Hematopoietic multipotent progenitor cell treated with erythropoietin and hydrocortisone succinate and interleukin-3 and kit ligand, for 15 days (in vitro differentiated cells): Measurements from ENCODE around the gene OSBP.

Experiments
- DNase-seq: peaks from one replicate; pipeline ENCODE4 v3.0.0-alpha.2; 2015; ENCODE audit warnings: low spot score

The OSBP gene

GRCh38 chr11:59602432-59602831, 13.1 kb downstream of the OSBP start:
- DNase-seq = no peak

- DNase-seq = no peak
Observed at GRCh38 chr11:59601788-59602187, 13.8 kb downstream of the OSBP start.

GRCh38 chr11:59600636-59601035, 14.9 kb downstream of the OSBP start:
- DNase-seq = no peak

GRCh38 chr11:59600234-59600633, 15.3 kb downstream of the OSBP start:
- DNase-seq = no peak

GRCh38 chr11:59598961-59599360, 16.6 kb downstream of the OSBP start:
- no peak for DNase-seq

DNA sequence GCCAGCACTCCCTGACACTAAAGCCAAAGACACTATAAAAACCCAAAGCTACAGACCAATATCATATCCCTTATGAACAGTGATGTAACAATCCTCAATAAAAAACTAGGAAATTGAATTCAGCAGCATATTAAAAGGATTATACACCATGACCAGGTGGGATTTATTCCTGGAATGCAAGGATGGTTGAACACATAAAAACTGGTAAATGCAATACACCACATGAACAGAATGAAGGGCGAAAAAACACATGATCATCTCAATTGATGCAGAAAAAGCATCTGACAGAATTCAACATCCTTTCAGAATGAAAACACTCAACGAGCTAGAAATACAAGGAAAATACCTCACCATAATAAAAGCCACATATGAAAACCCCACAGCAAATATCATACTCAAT, 31.3 kb downstream of the OSBP start:
- DNase-seq = no peak

DNA sequence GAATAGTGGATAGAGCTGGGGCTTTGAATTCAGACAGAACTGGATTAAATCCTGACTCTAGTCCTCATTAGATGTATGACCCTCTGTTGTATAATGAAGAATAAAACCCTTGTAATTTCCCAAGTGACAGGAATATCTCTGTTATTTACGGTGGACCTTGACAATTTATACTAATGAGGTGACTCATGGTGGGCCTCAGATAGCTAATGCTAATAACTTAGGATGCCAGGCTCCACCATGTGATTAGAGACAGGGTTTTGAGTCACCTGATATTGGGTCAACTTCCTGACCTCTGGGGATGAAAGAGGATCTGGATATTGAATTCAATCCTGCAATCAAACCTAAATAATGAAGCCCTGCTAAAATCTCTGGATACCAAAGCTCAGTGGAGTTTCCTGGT, 33.6 kb downstream of the OSBP start:
- no peak for DNase-seq

DNA sequence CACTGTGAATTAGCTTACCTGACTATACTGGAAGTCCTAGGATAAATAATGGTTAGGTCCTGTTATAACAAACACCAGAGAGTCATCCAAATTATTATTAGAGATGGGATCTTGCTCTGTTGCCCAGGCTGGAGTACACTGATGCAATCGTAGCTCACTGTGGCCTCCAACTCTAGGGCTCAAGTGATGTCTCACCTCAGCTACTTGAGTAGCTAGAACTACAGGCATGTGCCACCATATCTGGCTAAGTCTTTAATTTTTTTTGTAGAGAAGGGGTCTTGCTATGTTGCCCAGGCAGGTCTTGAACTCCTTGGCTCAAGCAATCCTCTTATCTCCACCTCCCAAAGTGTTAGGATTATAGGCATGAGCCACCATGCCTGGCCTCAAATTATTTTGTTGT, 37.2 kb downstream of the OSBP start:
- DNase-seq = no peak

DNA sequence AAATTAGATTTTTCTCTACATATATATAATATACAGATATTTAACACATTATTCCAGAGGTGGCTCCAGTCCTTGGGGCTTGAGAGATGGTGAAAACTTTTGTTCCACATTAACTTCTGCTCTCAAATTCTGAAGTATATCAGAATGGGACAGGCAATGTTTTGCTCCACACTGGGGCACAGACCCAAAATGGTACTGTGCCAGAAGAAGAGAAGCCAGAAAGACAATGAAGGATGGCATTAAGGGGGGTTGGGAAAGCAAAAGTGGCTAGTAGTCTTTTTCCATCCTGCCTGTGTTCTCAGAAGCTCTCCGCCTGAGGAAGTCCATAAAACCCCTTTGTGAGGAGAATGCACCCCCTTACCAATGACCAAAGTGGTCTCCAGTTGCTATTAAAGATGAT, 40.1 kb downstream of the OSBP start:
- no peak for DNase-seq

DNA sequence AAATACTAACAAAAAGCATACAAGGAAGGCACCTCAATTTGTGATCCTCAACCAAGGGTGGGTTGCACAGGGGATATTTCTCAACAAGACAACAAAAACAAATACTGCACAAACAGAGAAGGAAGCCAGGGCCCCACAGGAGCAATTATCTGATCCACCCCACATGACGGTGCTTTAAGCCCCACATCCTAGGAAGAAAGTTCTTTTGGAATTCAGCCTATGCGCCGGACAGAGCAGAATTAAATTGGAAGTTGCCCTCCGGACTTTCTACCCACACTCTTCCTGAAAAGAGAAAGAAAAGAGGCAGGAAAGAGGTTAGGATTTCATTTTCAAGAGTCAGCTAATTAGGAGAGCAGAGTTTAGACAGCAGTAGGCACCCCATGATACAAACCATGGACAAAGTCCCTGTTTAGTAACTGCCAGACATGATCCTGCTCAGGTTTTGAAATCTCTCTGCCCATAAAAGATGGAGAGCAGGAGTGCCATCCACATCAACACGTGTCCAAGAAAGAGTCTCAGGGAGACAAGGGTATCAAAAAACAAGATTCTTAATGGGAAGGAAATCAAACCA, 40.6 kb downstream of the OSBP start:
- no peak for DNase-seq

DNA sequence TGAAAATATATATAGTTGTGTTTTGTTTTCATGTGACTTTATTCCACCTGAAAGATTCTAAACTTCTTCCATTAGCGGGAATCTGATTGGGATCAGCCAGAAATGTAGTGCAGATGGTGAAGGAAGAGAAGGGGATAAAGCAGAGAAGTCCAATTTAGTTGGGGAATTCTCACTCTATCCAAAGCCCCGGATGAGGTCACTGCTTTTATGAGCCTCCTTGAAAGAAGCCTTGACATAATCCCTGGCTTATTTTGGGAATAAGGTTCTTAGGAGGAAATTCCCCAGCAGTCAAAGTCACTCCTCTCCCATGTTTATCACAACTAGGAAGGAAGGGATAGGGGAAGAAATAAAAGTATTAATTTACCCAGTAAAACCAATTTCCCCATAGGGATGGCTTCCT, 41.1 kb downstream of the OSBP start:
- no peak for DNase-seq

DNA sequence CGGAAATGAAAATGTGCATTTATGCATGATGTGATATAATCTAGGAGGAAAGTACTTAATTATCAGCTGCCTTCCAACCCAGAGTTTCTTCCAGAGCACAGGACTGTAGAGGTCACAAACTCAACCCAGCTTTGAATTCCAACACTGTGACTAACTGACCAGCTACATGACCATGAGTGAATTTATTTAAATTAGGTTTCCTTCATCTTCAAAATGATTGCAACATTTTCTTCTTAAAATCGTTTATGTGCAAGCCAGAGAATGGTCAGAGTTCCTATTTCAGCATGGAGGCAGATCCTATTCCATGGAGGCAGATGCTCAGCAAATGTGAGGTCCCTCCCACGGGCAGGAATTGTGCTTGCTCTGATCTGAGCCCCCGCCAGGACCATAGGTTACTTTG, 42.4 kb downstream of the OSBP start:
- DNase-seq = no peak

DNA sequence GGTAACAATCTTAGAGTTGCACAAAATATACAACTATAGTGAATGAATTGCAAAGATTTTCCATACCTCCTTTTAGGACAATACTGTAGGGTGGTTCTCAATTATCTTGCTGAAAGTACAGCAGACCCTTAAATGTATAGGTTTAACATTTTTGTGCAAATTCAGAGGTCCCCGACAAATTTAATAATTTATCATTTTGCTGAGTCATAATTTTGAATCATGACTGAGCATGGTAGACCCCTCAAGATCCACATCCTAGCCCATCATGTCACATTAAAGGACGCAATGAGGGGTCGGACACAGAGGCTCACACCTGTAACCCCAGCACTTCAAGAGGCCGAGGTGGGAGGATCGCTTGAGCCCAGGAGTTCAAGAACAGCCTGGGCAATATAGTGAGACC, 43.5 kb downstream of the OSBP start:
- no peak for DNase-seq

DNA sequence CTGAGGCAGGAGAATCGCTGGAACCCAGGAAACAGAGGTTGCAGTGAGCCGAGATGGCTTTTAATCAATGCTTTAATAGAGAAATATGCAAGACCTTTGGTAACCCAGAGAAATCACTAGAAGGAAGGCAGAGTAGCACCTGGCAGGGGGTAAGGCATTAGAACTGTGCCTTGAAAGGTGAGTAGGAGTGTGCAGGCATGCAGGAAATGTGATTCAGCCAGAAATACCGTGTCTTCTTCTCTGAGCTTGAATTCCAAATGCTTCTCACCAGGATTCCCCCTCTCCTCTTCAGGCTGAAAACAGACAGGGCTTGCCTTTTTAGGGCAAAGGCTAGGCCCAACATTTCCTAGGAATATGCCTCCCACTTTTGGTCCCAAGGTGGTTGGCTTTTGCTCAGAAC, 53.3 kb downstream of the OSBP start:
- DNase-seq = no peak

DNA sequence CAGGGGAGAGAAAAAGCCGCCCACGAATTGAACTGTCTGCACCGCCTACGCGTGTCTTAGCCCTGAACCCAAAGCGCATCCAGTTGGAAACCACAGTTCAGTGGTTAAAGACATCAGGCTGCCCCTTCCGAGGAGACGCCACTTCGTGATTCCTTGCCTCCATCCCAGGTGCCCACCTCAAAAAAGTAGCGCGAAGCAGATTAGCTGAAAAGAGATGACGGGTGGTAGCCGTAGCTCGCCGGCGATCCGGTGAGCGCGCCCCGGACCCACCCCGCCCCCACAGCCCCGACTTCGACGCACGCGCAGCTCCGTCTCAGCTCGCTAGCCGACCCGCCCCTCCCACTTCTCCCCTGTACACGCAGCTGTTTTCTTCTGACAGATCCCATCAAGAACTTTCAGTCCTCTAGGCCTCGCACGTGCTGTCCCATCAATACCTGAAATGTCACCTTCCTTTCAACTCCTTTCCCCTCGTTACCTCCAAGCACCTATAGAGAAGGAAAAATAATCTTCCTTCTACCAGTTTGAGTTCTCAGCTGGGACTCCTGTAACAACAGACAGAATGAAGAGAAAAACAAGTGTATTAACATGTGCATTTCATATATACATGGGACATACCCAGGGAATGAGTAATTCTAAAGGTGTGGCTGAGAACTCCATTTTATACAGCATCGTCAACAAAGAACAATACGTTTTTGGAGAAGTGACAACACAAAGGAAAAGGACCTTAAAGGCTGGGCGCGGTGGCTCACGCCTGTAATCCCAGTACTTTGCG, 54.7 kb downstream of the OSBP start:
- peak; percentile 68 for DNase-seq

DNA sequence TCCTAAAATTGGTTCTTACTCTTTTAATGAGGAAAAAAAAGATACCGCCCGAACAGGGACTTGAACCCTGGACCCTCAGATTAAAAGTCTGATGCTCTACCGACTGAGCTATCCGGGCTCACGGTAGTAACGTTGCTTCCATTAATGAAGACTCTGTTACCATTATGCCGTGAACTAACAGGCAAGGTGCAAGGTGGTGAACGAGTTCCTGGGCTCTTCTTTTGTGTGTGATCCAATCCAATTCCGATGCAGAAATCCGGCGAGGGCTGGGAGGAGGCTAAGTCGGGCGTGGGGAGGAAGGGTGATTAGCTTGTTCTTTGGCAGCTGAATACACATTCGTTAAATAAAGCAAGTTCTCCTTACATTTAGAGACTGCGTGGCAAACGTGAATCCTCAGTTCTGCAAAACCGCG, 55.3 kb downstream of the OSBP start:
- peak; percentile 73 for DNase-seq

DNA sequence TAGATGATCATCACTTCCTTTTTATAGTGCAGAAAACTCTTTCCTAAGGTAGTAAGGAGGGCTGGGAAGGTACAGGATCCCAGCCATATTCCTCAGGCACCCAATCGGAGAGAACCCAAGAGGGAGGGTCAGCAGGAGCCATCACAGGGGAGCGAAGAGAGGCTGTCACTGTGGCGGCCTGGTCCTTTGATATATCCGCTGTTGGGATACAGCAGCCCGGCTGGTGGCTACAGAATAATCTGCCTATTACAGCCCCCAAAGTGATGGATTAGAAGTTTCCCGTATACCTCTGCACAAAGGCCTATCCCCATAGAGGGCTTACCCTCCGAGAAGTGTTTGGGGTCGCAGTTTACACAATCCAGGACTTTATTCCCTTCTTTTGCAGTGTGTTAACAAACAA, 55.7 kb downstream of the OSBP start:
- no peak for DNase-seq

DNA sequence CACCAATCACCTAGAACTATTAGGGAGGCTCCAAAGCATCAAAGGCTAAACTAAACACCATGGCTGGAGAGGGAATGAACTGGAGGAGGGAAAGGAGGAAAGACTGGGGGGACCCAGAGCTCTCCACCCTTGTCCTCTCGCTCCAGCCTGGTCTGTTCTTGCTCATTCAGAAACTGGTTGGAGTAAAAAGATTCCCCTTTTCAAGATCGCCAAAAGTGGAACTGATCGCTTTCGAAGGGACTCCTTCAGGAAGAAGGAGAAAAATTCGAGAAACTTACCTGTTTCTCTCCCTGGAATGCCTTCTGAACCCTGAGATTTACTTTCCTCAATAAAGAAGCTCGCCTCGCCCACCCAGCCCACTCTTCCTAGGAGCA, 57.3 kb downstream of the OSBP start:
- DNase-seq = no peak

DNA sequence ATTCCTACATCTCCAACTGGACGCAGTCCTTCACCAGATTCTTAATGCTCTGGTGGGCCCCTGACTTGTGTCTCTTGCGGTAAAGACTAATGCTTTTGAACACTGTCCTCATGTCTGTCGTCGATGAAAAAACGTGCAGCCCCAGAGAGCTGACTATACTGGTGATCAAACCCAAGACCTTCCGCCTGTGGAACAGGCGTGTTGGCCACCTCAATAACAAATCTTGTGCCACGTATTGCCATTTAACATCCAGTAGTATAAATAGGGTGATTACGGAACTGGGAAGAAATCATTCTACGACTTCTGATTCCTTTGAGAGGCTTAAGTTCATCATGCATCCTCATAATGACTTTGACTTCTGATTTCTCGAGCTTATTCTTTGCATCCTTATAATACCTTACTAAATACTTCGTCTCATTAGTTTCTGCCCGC, 58.6 kb downstream of the OSBP start:
- DNase-seq = no peak

- DNase-seq = peak; percentile 43
Observed at GRCh38 chr11:59556115-59556916, 59.3 kb downstream of the OSBP start.

DNA sequence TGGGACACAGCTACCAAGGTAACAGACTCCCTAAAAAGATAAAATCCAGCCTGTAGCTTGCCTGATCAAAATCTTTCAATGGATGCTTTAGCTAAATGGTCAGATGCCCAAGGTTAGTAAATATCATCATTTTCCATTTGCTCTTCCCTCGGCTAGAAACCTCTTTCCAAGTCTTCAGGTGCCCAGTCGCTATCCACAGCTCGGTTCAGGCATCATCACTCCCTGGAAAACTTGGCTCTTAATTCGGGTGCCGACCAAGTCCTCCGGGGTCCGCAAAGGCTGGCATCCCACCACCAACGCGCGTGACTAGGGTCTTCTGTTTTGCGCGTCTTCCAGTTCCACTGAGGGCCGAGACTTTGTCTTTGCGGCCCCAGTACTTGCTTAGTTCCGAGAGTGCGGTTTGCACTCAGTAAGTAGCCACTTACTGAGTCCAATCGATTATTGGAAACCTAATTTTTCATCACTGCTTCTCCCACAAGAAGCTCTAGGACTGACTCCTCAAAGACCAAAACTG, 59.9 kb downstream of the OSBP start:
- no peak for DNase-seq

DNA sequence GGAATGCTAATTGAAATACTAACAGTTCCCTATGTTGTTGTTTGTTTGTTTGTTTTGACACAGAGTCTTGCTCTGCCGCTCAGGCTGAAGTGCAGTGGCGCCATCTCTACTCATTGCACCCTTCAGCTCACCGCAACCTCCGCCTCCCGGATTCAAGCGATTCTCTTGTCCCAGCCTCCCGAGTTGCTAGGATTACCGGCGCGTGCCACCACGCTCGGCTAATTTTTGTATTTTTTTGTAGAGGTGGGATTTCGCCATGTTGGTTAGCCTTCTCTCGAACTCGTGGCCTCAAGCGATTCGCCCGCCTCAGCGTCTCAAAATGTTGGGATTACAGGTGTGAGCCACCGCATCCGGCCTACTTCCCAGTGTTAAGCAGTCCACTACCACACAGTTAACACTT, 62.3 kb downstream of the OSBP start:
- DNase-seq = no peak

DNA sequence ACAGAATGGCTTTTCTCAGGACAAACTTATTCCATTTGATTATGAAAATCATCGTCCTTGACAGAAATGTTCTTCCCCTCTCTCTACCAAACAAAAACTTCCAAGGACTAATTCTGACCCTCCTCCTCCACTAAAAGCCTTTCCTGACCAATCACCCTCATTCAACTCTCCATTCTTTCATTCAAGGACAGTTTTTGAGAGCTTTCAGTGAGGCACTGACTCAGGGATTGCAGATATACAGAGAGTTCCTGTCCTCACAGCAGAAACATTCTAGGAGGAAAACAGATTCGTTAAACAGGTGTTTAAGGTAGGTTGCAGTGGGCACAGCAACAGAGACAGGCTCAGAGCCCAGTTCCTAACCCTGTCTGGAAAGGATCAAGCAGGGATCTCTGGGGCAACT, 62.7 kb downstream of the OSBP start:
- DNase-seq = no peak
